GM12878 (cell line): ENCODE data around the gene LYRM4. TPM values are rescaled to one million over a fixed set of nuclear protein-coding genes. Genes with fewer than 3 reads are reported as not detected.

Source experiments
- ATAC-seq: fragments of 200-7000 bp; cut with Tn5 transposase; 3 replicates; pipeline ENCODE4 v1.9.1; 2020; ENCODE audit warnings: mild to moderate bottlenecking, moderate library complexity
- BruUV-seq: library from RNA; stranded (reverse); fragments of 400-500 nt; replicated peaks from 2 replicates; lab custom pipeline; 2021; lab: Mats Ljungman, UMichigan
- CTCF ChIA-PET: fragments of 300-600 bp; sonication (Branson Sonifier 250); formaldehyde crosslinking; extraction: SDS; loops from one replicate; lab custom pipeline; 2021; ENCODE audit warnings: inconsistent platforms; lab: Yijun Ruan, JAX
- POLR2A ChIA-PET: fragments of 350-600 bp; formaldehyde crosslinking; extraction: SDS; loops from one replicate; lab custom pipeline; 2021; ENCODE audit warnings: inconsistent platforms; lab: Charles Lee
- RAD21 ChIA-PET: fragments of 300-600 bp; sonication (Branson Sonifier 250); formaldehyde crosslinking; loops from one replicate; lab custom pipeline; 2023; ENCODE audit warnings: antibody characterized with exemption; ENCODE audit not compliant: unreplicated experiment; lab: Charles Lee
- SMC1A ChIA-PET: fragments of 300-600 bp; sonication (Branson Sonifier 250); formaldehyde crosslinking; loops from one replicate; lab custom pipeline; 2023; ENCODE audit not compliant: unreplicated experiment, uncharacterized antibody; lab: Charles Lee
- DNase-seq: peaks from one replicate; pipeline ENCODE4 v3.0.0-alpha.2; 2011; ENCODE audit warnings: low read depth, low spot score
- FAIRE-seq: peaks from 3 replicates; lab custom pipeline; 2011; peaks lifted over from hg19 to GRCh38; lab: Jason Lieb, UNC
- H2AFZ ChIP-seq: 2 replicates; pipeline ENCODE4 v1.6.0; 2011; ENCODE audit warnings: low read depth, low read length, control low read depth; ENCODE audit not compliant: control insufficient read depth
- H3K27ac ChIP-seq: 2 replicates; pipeline ENCODE4 v1.5.1; 2011; ENCODE audit warnings: control low read depth; ENCODE audit not compliant: control insufficient read depth, insufficient read depth
- H3K27me3 ChIP-seq, 2 experiments: replicated peaks in 1 of 2; 2 replicates each; pipeline versions ENCODE4 v1.6.0 to v1.6.1; 2011; ENCODE audit warnings: low read length in 1 of 2; ENCODE audit not compliant: control insufficient read depth in 2 of 2, insufficient read depth in 2 of 2
- H3K36me3 ChIP-seq, 2 experiments: 2 replicates each; pipeline ENCODE4 v1.5.1; 2011; ENCODE audit warnings: low read length in 1 of 2; ENCODE audit not compliant: control insufficient read depth in 2 of 2, insufficient read depth in 2 of 2
- H3K4me1 ChIP-seq: 2 replicates; pipeline ENCODE4 v1.6.1; 2011; ENCODE audit warnings: mild to moderate bottlenecking, low read length, moderate library complexity, mixed read lengths; ENCODE audit not compliant: control insufficient read depth, insufficient read depth
- H3K4me2 ChIP-seq: 2 replicates; pipeline ENCODE4 v1.6.0; 2011; ENCODE audit warnings: control low read depth; ENCODE audit not compliant: control insufficient read depth, insufficient read depth
- H3K4me3 ChIP-seq: fragments of 200-600 bp; sonication (generic); 2 replicates; pipeline ENCODE4 v1.5.1; 2016
- H3K79me2 ChIP-seq: 2 replicates; pipeline ENCODE4 v1.6.0; 2011; ENCODE audit warnings: low read length; ENCODE audit not compliant: control insufficient read depth, insufficient read depth
- H3K9ac ChIP-seq: 2 replicates; pipeline ENCODE4 v1.8.0; 2011; ENCODE audit warnings: low read length, control low read depth, mixed read lengths; ENCODE audit not compliant: control insufficient read depth, insufficient read depth
- H3K9me3 ChIP-seq: replicated peaks from 3 replicates; pipeline ENCODE4 v1.5.1; 2011; ENCODE audit warnings: mild to moderate bottlenecking, low read length; ENCODE audit not compliant: control insufficient read depth, insufficient read depth
- H4K20me1 ChIP-seq: 2 replicates; pipeline ENCODE4 v1.6.0; 2011; ENCODE audit not compliant: control insufficient read depth, insufficient read depth
- CBX5 ChIP-seq: sonication (generic); IDR thresholded peaks from 2 replicates; pipeline ENCODE4 v1.6.1; 2016; ENCODE audit warnings: low read depth, moderate library complexity, mild to moderate bottlenecking, inconsistent platforms
- FOXK2 ChIP-seq: fragments of 450-650 bp; IDR thresholded peaks from 2 replicates; pipeline ENCODE4 v1.6.1; 2017; ENCODE audit warnings: mild to moderate bottlenecking, moderate library complexity
- MTA2 ChIP-seq: fragments of 450-650 bp; IDR thresholded peaks from 2 replicates; pipeline ENCODE4 v1.6.1; 2016; ENCODE audit warnings: low read depth, mild to moderate bottlenecking, moderate library complexity
- POLR2AphosphoS2 ChIP-seq: IDR thresholded peaks from 2 replicates; pipeline ENCODE4 v1.6.1; 2011; ENCODE audit warnings: low read depth, mild to moderate bottlenecking, low read length, improper control_type of control experiment, moderate library complexity
- RBBP5 ChIP-seq: fragments of 200-600 bp; sonication (generic); conservative IDR thresholded peaks from 2 replicates; pipeline ENCODE4 v1.6.1; 2016
- SUZ12 ChIP-seq: fragments of 200-600 bp; sonication (generic); IDR thresholded peaks from one replicate; pipeline ENCODE4 v1.6.1; 2018; ENCODE audit warnings: antibody characterized with exemption, mild to moderate bottlenecking; ENCODE audit not compliant: unreplicated experiment
- whole genome bisulfite sequencing: methylation state at CpG from one replicate; pipeline ENCODE4 v1.1.6; 2016; ENCODE audit warnings: low lambda C conversion rate; ENCODE audit not compliant: insufficient replicate concordance, insufficient coverage; ENCODE audit errors: missing lambda C conversion rate; 5-methylcytosine and 5-hydroxymethylcytosine counted together
- in situ Hi-C: fragments of 300-500 bp; cut with MboI; formaldehyde crosslinking; loops from 9 replicates; pipeline ENCODE4 v1.14.3; 2018; ENCODE audit warnings: mixed read lengths
- intact Hi-C: fragments of 100-400 bp; cut with micrococcal nuclease; formaldehyde crosslinking; loops from one replicate; pipeline ENCODE4 v1.14.2; 2022; ENCODE audit not compliant: unreplicated experiment
- polyA plus RNA-seq, 11 experiments: library from polyadenylated mRNA; depleted of rRNA in 4 of 11; unstranded in 6 of 11; stranded (reverse) in 5 of 11; fragments of >200 nt; fragmentation: Nextera tagmentation in 4 of 11; fragmentation: Illumina TruSeq in 1 of 11; extraction: Ambion mirVana in 4 of 11; extraction: Trizol in 1 of 11; gene quantifications; 1 replicate in 1 of 11; 2 replicates in 10 of 11; pipeline versions ENCODE4 v1.2.1 to v1.2.3, GENCODE V29; 2011 to 2016; ENCODE audit warnings: inconsistent platforms in 2 of 11, missing spikeins in 2 of 11, low read depth in 1 of 11
- total RNA-seq, 4 experiments: library from RNA; depleted of rRNA in 3 of 4; stranded (reverse); fragments of >200 nt in 3 of 4; fragmentation: Illumina TruSeq in 1 of 4; extraction: Trizol in 1 of 4; gene quantifications; 2 replicates each; pipeline versions ENCODE4 v1.2.1 to v1.2.3, GENCODE V29; 2013 to 2021
- TF ChIP-seq, protein P1 (sequence below): IDR thresholded peaks from 2 replicates; pipeline ENCODE4 v1.6.1; 2012; ENCODE audit warnings: improper control_type of control experiment, low read depth, low read length; ENCODE audit not compliant: insufficient replicate concordance
- TF ChIP-seq, protein P2 (sequence below): fragments of 450-650 bp; IDR thresholded peaks from 2 replicates; pipeline ENCODE4 v1.6.1; 2016; ENCODE audit warnings: mild to moderate bottlenecking, moderate library complexity, borderline replicate concordance

Gene LYRM4
- total and polyA plus RNA-seq, 10 of the 15 experiments (the other 5 are each of a cell fraction or from before 2014, with no cell fraction given), result 32.7 to 66.8 (median 44.0) TPM

DNA sequence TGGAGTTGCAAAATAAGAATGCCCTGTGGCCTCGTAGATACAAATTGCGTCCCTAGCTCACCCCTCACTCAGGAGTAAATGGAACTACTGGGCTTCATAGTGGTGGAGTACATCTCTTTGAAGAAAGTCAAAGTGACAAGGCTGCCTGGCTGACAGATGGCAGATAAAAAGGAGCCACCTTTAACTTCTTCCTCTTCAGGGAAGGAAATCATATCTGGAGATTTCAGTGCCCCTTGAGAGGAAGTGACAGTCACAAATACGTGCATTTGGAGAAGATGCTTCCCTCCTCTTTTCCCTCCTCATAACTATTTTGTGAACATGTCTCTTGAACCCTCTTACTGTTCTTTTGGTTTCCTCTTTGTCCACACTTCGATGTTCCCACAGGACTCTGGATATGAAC lies 132.4 kb downstream of the LYRM4 start (continued):
- TF ChIP-seq RBBP5, result no peak

DNA sequence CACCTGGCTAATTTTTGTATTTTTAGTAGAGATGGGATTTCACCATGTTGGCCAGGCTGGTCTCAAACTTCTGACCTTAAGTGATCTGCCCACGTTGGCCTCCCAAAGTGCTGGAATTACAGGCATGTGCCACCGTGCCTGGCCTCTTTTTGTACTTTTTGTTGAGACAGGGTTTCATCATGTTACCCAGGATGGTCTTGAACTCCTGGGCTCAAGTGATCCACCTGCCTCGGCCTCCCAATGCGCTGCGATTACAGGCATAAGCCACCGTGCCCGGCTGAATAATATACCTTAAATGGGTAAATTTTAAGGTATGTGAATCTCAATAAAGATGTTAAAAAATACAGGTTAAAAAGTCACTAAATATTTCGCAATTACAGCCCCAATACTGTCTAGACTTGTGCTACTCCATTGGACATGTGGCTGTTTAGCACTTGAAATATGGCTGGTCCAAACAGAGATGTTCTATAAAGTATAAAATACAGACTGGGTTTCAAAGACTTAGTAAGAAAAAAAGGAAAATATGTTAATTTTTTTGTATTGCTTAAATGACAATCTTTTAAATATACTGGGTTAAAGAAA lies 133.6 kb downstream of the LYRM4 start:
- no peak for TF ChIP-seq CBX5
- TF ChIP-seq FOXK2, result no peak
- no peak for TF ChIP-seq MTA2
- TF ChIP-seq, protein P1, sequence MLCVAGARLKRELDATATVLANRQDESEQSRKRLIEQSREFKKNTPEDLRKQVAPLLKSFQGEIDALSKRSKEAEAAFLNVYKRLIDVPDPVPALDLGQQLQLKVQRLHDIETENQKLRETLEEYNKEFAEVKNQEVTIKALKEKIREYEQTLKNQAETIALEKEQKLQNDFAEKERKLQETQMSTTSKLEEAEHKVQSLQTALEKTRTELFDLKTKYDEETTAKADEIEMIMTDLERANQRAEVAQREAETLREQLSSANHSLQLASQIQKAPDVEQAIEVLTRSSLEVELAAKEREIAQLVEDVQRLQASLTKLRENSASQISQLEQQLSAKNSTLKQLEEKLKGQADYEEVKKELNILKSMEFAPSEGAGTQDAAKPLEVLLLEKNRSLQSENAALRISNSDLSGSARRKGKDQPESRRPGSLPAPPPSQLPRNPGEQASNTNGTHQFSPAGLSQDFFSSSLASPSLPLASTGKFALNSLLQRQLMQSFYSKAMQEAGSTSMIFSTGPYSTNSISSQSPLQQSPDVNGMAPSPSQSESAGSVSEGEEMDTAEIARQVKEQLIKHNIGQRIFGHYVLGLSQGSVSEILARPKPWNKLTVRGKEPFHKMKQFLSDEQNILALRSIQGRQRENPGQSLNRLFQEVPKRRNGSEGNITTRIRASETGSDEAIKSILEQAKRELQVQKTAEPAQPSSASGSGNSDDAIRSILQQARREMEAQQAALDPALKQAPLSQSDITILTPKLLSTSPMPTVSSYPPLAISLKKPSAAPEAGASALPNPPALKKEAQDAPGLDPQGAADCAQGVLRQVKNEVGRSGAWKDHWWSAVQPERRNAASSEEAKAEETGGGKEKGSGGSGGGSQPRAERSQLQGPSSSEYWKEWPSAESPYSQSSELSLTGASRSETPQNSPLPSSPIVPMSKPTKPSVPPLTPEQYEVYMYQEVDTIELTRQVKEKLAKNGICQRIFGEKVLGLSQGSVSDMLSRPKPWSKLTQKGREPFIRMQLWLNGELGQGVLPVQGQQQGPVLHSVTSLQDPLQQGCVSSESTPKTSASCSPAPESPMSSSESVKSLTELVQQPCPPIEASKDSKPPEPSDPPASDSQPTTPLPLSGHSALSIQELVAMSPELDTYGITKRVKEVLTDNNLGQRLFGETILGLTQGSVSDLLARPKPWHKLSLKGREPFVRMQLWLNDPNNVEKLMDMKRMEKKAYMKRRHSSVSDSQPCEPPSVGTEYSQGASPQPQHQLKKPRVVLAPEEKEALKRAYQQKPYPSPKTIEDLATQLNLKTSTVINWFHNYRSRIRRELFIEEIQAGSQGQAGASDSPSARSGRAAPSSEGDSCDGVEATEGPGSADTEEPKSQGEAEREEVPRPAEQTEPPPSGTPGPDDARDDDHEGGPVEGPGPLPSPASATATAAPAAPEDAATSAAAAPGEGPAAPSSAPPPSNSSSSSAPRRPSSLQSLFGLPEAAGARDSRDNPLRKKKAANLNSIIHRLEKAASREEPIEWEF, result no peak
- no peak for TF ChIP-seq SUZ12
- TF ChIP-seq, protein P2, sequence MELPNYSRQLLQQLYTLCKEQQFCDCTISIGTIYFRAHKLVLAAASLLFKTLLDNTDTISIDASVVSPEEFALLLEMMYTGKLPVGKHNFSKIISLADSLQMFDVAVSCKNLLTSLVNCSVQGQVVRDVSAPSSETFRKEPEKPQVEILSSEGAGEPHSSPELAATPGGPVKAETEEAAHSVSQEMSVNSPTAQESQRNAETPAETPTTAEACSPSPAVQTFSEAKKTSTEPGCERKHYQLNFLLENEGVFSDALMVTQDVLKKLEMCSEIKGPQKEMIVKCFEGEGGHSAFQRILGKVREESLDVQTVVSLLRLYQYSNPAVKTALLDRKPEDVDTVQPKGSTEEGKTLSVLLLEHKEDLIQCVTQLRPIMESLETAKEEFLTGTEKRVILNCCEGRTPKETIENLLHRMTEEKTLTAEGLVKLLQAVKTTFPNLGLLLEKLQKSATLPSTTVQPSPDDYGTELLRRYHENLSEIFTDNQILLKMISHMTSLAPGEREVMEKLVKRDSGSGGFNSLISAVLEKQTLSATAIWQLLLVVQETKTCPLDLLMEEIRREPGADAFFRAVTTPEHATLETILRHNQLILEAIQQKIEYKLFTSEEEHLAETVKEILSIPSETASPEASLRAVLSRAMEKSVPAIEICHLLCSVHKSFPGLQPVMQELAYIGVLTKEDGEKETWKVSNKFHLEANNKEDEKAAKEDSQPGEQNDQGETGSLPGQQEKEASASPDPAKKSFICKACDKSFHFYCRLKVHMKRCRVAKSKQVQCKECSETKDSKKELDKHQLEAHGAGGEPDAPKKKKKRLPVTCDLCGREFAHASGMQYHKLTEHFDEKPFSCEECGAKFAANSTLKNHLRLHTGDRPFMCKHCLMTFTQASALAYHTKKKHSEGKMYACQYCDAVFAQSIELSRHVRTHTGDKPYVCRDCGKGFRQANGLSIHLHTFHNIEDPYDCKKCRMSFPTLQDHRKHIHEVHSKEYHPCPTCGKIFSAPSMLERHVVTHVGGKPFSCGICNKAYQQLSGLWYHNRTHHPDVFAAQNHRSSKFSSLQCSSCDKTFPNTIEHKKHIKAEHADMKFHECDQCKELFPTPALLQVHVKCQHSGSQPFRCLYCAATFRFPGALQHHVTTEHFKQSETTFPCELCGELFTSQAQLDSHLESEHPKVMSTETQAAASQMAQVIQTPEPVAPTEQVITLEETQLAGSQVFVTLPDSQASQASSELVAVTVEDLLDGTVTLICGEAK, result no peak
- TF ChIP-seq POLR2AphosphoS2, result no peak
- Histone ChIP-seq H3K9ac (no peak overlapping the region), H3K4me3 (no peak overlapping the region), H3K79me2 (no peaks in the 10 kb centered on the region), H3K27ac (no peak overlapping the region), H3K4me1 (peaks cover under 1% of the 10 kb centered on the region; the same call in 1 of the 2 replicates), H3K4me2 (no peak overlapping the region), H4K20me1 (no peaks in the 10 kb centered on the region), H3K9me3 (no peaks in the 10 kb centered on the region), H3K27me3 (no peaks in the 10 kb centered on the region), H3K36me3 (no peaks in the 10 kb centered on the region; a peak in 1 of 4 replicates), H2AFZ (no peak overlapping the region)
- intact Hi-C loops (no loop called here), in situ Hi-C loops (no loop called here)
- SMC1A ChIA-PET, result no interaction called here
- BruUV-seq, result no TSS peak
- CTCF ChIA-PET, result interaction anchor here (1.1 kb wide), 1 partner anchor 17 kb away, joined by 4 read pairs; no protein-coding TSS in a partner anchor
- WGBS, result 92% methylated on average over 8 of the region's 8 CpGs
- POLR2A ChIA-PET, result no interaction called here
- no peak for ATAC-seq
- RAD21 ChIA-PET, result no interaction called here
- FAIRE-seq, result no peak
- DNase-seq, result no peak
